HG02798 (cell line): Measurements from ENCODE around the gene IMPG1.
A peak's percentile ranks its signal among the peaks of the same experiment; 100 is the strongest.
"Not testable (repeated sequence)": the region's sequence is repeated elsewhere in the genome, so short reads cannot be mapped to it uniquely, and the experiment has no call there.

Experiments used
- ATAC-seq: cut with Tn5 transposase; IDR thresholded peaks from one replicate; pipeline ENCODE4 v1.9.1; 2021; ENCODE audit warnings: mild to moderate bottlenecking; ENCODE audit not compliant: unreplicated experiment, poor library complexity

Gene IMPG1

DNA sequence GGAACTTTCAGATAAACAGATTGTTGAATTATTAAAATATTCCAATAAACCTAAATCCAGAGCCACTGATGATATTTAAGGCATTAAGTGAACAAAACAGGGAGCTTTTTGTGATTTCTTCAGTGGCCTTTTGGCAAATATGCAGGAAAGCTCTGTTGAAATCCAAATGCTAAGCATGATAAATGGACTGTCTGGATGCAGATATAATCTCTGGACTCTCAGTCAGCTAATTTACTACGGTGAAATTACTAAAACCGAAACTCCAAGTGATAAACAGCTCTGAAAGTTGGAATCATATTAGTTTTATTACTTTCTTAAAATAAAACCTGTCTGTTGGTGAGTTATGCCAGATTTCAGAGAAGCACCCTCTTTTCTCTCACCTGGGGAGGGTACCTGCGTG, 120.3 kb downstream of the IMPG1 start:
- ATAC-seq: no peak

DNA sequence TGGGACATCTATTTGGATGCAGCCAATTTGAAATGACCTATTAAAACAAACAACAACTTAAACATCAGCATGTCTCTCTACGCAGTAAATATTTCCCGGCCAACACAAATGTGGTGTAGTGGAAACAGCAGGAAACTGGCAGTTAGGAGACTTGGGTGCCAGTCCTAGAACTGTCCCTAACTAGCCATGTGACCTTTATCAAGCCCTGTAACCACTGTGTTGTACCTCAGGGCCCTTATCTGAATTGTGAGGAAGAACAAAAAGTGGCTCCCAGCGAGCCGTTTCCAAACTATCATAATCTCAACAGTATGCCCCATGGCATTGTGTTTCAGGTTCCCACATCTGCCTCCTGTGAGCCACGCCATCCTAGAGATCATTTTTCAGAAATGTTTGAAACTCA, 124.5 kb downstream of the IMPG1 start:
- no peak for ATAC-seq

DNA sequence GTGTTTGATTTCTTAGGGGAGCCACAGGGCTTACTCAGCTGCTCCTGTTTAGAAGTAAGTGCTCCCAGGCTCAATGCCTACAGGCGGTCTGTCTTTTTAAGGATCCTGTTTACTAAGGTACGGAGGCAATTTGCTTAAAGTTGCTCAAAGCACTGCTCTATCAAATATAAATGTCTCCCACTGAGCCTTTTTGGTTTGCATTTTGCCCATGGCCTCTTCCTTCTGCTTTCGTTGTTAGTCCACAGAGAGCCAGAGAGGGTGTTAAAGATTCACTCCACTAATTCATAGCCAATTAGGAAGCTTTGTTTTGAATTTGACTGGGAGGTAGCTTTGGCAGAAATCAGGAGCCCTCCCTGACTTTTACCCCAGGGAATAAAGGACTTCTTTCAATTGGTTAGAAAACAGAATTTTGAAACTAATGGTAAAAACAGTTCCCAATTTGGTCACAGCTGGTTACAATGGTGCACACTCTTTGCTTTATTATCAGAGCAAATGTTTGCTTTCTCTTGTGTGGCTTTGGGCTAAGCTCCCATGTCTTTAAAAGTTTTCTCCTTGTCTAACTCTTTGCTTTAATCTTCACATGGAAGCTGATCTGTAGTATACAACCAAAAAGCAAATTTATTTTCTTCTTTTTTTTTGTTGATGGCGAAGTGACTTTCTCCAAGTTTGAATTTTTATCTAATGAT, 126.2 kb downstream of the IMPG1 start:
- peak; percentile 47 for ATAC-seq

DNA sequence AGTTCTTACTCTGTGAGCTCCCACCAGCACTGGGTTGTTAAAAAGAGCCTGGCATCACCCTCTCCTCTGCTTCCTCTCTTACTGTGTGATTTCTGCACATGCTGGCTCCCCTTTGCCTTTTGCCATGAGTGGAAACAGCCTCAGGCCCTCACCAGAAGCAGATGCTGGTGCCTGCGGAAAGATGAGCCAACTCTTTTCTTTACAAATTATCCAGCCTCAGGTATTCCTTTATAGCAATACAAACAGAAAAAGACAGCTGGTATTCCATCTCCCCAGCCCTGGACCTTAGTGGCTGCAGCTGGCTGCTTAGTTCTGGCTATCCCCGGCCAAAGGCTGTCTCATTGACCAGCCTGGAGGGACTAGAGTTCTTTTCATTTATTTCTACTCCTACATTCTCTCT, 129.1 kb downstream of the IMPG1 start:
- no peak for ATAC-seq

DNA sequence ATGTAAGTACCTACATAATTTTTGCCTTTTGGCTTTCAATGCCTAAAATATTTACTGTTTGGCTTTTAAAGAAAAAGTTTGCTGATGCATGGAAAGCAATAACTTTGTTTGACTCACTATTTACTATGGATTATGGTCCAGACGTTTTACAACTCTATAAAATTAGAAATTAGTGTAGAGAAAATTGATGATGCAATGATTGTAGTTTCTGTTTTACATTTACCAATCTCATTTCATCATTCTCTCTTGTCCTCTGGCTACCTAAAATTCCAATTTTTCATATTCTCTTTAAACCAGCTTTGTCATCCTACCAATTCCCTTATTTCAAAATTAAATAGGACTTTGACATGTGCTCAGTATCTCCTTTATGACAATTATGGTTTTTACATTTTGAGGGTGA, 131.0 kb downstream of the IMPG1 start:
- ATAC-seq: no peak

DNA sequence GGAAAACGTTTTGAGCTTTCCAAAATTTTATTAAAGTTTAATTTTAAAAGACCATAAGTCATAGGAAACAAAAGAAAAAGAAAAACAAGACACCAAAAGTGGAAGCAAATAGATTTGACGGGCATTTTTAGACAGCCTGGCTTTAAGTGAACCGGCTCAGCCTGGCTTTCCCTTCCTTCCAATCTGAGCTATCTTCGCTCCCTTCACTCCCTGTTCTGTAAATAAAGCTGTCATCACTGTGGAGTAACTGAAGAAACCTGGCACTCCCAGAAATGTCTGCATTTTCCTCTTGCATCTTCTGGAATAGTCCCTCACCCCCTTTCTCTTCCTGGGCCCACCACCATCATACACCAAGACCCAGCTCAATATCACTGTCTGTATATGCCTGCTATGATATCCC, 131.9 kb downstream of the IMPG1 start:
- ATAC-seq: no peak

DNA sequence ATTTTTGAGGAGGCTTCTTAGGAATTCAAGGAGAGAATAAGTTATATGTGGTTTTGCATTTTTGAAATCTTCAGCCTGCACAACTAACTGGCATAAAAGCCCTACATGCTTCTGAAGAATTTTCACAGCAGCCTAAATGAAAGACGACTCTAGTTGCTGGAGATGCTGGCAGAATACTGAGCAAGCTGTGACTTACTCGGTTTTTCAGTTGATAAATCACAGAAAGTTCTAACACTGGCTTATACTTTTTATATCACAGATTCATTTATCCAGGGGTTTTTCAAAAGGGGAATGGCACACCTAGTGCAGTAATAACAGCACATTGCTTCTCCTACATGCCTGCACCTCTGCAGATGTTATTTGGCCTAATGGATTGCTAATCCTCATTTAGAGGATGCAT, 134.6 kb downstream of the IMPG1 start:
- ATAC-seq: no peak

DNA sequence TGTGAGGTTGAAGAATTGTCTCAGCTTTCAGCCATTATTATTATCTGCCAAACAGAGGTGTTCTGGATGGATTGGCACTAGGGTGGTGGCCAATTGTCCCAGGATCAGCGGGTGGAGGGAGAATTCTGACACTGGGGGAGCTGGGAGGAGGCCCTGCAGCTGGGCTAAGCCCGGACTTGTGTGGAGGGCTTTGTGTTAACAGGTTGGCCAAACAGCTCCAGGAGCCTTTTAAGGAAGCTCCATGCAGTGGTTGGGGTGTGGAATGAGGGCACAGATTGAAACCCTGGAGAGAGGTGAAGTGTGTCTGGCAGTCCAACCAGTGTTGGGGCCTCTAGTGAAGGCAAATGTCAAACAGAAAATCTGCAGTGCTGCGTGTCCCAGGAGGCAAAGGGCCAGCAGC, 135.8 kb downstream of the IMPG1 start:
- no peak for ATAC-seq

DNA sequence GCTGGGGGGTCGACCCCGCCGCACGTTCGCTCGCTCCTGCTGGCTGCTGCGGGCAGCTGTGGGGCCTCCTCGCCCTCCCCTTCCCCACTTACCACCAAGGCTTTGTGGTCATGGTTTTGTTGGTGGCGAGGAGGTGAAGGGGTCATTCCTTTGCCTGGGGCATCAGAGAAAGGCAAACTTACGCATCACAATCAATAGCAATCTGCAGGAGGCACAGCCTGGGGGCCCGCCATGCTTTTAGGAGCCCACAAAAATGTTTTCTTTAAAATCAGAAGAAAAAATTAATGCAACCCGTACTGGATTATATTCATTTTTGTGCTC, 137.0 kb downstream of the IMPG1 start:
- ATAC-seq: peak; percentile 16

DNA sequence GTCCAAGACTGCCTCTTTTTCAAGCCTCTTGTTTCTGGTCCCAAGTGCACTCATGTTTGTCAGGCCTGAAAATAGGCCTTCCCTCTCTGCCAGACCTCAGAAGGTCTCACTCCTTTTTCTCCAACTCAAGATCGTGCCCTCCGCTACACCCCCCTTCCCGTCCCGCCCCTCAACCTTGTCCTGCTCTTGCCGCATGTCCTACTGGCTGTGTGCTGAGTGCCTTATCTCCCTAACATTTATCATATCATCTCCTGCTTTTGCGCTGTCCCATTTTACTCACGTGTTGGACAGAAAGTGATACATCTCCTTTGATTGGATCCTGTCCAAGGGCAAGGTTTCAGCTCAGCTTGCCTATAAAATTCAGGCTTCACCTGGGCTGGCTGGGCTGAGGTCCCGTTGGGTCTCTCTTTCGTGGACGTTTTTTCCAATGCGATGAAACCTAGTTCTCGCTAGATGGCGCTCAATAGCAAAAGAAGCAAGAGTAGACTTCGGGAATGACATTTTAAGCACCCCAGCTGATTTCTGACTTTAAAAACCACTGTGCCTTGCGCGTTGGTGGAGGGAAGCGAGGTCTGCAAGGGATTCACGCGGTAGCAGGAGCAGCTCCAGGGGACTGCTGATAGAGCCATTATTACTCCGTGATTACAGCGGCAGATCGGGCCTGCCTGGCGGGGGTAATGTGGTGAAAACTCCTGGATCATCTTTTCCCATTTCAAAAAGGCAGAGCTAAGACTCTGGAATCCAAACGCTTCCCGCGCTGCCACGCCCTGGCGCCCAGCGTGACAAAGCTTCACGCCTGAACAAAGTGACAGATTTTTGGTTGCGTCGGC, 137.6 kb downstream of the IMPG1 start:
- peak; percentile 85 for ATAC-seq

DNA sequence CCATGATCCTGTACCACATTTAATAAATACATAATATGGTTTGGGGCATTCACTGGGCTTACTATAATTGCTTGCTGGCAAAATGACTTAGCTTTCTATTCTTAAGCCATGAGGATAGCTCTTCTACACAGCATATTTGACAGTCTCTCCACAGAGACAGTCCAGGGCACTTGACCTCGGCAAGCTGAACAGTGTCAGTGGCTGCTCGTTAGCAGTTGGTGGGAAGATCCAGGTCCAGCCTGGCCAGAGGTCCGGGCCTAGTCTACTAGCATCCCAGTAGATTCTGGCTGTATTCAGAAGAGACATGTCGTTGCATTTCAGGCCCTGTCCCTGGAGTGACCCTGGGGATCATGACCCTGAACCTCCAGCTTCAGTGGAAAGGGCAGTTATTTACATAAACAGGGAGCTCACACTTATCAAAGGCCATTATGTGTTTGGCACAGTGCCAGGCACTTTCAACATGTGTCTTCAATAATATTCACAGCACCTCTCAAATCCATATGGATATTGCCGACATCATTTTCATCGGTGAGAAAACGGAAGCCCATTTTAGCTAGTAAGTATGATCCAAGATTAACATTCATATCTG, 139.0 kb downstream of the IMPG1 start:
- ATAC-seq: no peak

DNA sequence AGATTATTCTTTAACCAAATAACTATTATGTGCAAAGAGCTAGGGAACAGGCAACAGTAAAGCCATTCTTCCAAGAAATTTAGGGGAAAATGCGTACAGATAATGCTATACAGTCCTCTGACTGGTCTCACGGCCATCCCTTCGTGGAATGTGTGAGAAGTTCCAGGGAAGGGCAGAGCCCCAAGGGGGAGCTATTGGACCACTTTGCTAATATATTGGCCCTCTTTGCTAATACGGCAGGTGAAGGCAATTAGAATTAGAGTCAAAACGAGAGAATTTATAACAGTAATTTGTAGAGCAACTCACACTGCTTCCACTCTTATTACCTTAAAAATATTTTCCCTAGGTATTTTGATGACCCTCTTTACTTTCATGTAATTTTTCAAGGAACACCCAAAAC, 140.4 kb downstream of the IMPG1 start:
- peak; percentile 44 for ATAC-seq

DNA sequence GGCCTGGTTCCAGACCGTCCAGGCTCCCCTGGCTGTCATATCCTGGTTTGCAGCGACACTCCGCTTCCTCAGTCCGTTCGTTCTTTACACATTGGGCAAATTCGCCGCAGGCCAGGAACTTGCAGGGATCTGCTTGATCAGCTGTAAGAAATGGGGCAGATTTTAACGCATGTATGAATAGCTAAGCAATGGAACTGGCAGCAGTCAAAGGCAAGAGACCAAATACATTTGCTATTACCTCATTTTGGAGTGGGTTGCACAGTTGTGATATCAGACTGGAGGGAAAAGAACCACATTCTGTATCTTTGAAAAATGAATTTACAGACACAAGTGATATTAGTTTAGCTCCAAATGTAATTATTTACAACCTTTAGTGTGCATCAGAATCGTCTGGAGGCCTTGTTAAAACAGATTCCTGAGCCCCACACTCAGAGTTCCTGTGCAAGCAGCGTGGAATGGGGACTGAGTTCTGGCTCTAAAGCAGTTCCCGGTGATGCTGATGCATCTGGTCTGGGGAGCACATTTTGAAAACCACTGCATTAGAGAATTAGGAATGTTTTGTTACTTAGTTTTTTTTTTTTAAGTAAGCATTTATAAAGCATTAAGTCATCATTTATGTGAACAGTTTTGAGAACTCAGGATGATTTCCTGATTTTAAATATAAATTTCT, 141.3 kb downstream of the IMPG1 start:
- no peak for ATAC-seq

DNA sequence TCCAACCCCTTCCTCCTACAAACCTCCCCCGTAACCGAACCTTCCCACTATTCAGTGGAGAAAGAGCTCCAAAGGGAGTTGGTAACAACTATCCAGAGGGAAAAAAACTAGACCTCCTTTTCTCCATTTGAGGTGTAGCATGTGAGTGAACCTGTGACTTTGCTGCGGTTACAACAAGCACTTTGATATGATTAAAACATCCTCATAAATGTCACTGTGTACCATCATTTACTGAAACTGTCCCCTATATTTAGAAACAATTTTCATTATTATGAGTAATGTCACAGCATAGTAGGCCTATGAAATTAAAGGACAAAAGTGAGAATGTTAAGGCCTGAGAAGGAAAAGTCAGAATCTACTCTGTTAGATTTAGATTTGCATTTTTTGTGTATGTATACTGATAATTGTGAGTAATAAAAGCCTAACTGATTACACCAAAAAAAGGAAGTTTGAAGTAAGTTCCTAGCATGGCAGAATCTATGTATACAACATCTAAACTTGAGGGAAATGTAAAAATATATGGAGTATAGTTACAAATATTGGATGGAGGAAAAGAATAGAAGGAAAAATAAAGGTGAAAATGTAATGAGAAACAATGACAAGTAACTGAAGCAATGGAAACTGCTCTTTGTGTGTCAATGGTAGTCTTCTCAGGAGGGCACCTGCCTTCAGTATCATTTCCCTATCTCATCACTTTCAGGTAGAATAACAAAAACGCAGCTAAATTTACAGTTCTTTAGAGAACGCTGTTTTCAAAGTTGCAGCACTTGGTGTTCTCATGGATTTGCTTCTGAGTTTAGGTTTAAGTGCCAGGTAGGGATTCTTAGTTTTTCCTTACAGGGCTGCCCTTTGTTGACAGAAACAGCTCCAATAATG, 145.9 kb downstream of the IMPG1 start:
- ATAC-seq: peak; percentile 74

DNA sequence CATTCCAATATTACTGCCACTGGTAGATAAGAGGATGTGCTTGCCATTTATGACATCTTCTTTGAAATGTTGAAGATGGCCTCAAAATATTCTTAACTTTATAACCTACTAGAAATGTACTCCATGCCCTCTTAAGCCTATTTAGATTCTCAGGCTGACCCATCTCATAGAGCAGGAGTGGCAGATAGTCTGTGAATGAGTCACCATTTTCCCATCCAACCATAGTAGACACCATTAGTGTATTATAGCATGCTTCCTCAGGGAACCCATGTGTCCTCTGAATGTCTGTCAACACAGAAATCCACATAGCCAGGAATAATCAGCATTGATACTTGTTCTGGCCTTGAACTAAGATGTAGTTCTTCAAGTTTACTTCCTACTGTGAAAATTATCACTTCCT, 150.2 kb downstream of the IMPG1 start:
- no peak for ATAC-seq

DNA sequence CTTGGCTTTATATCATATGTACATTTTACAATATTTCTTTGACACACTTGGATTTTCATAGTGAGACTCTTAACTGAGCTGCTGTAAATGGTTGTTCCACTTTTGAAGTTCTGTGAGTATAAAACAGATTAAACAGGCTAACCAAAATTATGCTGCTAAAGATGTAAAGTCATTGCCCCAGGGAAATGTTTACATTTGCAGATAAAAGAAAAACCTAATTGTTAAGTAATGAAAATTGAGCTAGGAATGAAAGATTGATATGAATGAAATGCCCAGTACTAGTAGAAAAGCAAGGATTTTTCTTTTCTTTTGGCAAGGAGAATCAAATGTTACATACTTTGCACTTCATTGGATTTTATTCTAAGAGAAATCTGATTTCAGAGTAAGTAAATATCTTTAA, 159.4 kb downstream of the IMPG1 start:
- ATAC-seq: no peak

DNA sequence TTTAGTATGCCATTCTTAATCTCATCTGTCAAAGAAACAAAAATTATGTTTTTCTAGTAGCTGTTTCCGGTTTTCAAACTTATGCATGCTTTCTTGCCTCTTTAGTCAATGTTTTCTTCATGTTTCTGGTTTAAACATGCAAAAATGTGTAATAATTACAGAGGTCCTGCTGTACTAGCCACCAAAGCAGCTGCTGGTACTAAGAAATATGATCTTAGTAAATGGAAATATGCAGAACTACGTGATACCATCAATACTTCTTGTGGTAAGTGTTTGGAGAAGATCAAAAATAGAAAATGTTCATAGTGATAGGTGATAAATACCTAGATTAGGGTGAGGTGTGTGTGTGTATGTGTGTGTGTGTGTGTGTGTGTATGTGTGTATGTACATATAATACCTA, 165.0 kb downstream of the IMPG1 start:
- no peak for ATAC-seq

DNA sequence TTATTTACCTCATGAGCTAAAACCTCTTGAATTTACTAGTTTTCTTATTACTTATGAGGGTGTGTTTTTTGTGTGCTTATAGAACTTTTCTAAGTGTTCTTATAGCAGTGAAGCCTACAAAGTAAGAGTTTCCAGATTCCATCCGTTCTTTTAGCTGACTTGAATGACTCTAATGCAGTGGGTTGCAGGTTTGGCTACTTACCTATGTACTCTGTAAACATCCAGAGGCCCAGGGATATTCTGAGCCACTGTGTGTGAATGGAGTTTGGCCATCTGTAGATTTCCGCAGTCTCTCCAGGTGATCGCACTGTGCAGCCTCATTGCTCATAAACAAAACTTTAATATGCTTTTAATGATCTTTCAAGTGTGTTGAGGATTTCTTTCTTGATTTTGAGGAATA, 165.6 kb downstream of the IMPG1 start:
- ATAC-seq: no peak

DNA sequence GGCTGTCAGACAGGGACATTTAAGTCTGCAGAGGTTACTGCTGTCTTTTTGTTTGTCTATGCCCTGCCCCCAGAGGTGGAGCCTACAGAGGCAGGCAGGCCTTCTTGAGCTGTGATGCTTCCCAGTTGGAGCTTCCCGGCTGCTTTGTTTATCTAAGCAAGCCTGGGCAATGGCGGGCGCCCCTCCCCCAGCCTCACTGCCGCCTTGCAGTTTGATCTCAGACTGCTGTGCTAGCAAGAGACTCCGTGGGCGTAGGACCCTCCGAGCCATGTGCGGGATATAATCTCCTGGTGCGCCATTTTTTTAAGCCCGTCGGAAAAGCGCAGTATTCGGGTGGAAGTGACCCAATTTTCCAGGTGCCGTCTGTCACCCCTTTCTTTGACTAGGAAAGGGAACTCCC, 167.3 kb downstream of the IMPG1 start:
- ATAC-seq: not testable (repeated sequence)

DNA sequence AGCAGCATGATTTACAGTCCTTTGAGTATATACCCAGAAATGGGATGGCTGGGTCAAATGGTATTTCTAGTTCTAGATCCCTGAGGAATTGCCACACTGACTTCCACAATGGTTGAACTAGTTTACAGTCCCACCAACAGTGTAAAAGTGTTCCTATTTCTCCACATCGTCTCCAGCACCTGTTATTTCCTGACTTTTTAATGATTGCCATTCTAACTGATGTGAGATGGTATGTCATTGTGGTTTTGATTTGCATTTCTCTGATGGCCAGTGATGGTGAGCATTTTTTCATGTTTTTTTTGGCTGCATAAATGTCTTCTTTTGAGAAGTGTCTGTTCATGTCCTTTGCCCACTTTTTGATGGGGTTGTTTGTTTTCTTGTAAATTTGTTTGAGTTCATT, 172.2 kb downstream of the IMPG1 start:
- not testable (repeated sequence) for ATAC-seq
